Stomach (tissue), 4 donors: ENCODE measurements around the gene RASSF3.

Experiments used
- CTCF ChIP-seq, 7 experiments: fragments of 450-650 bp in 4 of 7; fragments of 200-600 bp in 3 of 7; sonication (generic) in 3 of 7; IDR thresholded peaks; one replicate each; pipeline ENCODE4 v1.5.1; 2016 to 2019; ENCODE audit warnings: antibody characterized with exemption in 7 of 7, control low read depth in 2 of 7, mild to moderate bottlenecking in 1 of 7
- EP300 ChIP-seq: sonication (generic); formaldehyde crosslinking; IDR thresholded peaks from one replicate; pipeline ENCODE4 v1.6.1; 2017; ENCODE audit warnings: antibody characterized with exemption
- POLR2A ChIP-seq, 4 donors: fragments of 450-650 bp; IDR thresholded peaks; one replicate each; pipeline ENCODE4 v1.6.1; 2016; ENCODE audit warnings: antibody characterized with exemption in 4 of 4, control low read depth in 2 of 4, mild to moderate bottlenecking in 1 of 4, moderate library complexity in 1 of 4
- POLR2AphosphoS5 ChIP-seq, 3 donors: sonication (generic); formaldehyde crosslinking; IDR thresholded peaks; one replicate each; pipeline ENCODE4 v1.6.1; 2016; ENCODE audit warnings: antibody characterized with exemption in 3 of 3

- TF ChIP-seq CTCF (IDR thresholded peaks at IDR 0.05): no peak
- no peak for TF ChIP-seq POLR2A (IDR thresholded peaks at IDR 0.05)
- no peak for TF ChIP-seq POLR2AphosphoS5 (IDR thresholded peaks at IDR 0.05)
- TF ChIP-seq EP300: no peak
These were observed 135.7 kb downstream of the RASSF3 start for GRCh38 chr12:64745980-64746379.
